Thymus (tissue), 11 donors: ENCODE data around the gene RYK. TPM values are rescaled to one million over a fixed set of nuclear protein-coding genes. Genes with fewer than 3 reads are reported as not detected.
"Not testable (repeated sequence)": the region's sequence is repeated elsewhere in the genome, so short reads cannot be mapped to it uniquely, and the experiment has no call there.

Experiments used
- DNase-seq, 9 donors: peaks; one replicate each; pipeline ENCODE4 v3.0.0-alpha.2; 2013; ENCODE audit warnings: low spot score in 9 of 9, low read depth in 6 of 9, missing footprints in 1 of 9
- H3K27ac ChIP-seq, 2 donors: one replicate each; pipeline ENCODE4 v1.5.1; 2013; ENCODE audit warnings: control low read depth in 1 of 2, low read depth in 1 of 2, low read length in 1 of 2, mild to moderate bottlenecking in 1 of 2, moderate library complexity in 1 of 2
- H3K27me3 ChIP-seq, 2 donors: one replicate each; pipeline ENCODE4 v1.5.1; 2013; ENCODE audit warnings: low read length in 1 of 2; ENCODE audit not compliant: control insufficient read depth in 2 of 2, insufficient read depth in 1 of 2
- H3K36me3 ChIP-seq, 2 donors: one replicate each; pipeline ENCODE4 v1.5.1; 2013; ENCODE audit warnings: low read length in 1 of 2, mild to moderate bottlenecking in 1 of 2, moderate library complexity in 1 of 2; ENCODE audit not compliant: control insufficient read depth in 2 of 2, insufficient read depth in 2 of 2
- H3K4me1 ChIP-seq, 2 donors: one replicate each; pipeline ENCODE4 v1.5.1; 2013; ENCODE audit warnings: low read length in 2 of 2; ENCODE audit not compliant: control insufficient read depth in 2 of 2, insufficient read depth in 2 of 2
- H3K4me3 ChIP-seq, 2 donors: one replicate each; pipeline ENCODE4 v1.5.1; 2013; ENCODE audit warnings: low read length in 2 of 2, control low read depth in 1 of 2, mild to moderate bottlenecking in 1 of 2
- H3K9me3 ChIP-seq, 2 donors: one replicate each; pipeline ENCODE4 v1.5.1; 2013; ENCODE audit warnings: low read length in 1 of 2, mild to moderate bottlenecking in 1 of 2; ENCODE audit not compliant: control insufficient read depth in 2 of 2, insufficient read depth in 1 of 2
- WGBS: extraction: QIAGEN DNeasy Blood & Tissue Kit; methylation state at CpG from one replicate; pipeline ENCODE4 v1.1.7; 2013; 5-methylcytosine and 5-hydroxymethylcytosine counted together
- polyA plus RNA-seq: library from polyadenylated mRNA; stranded (reverse); fragments of 200-250 nt; gene quantifications from one replicate; pipeline ENCODE4 v1.2.3, GENCODE V29; 2013
- total RNA-seq: library from RNA; stranded (reverse); fragments of 120-200 nt; gene quantifications from one replicate; pipeline ENCODE4 v1.2.4, GENCODE V29; 2013
- donor health status: healthy.

The RYK gene
- total and polyA plus RNA-seq, 2 donors: 40.9 to 53.6 TPM

- H3K27ac ChIP-seq: no peak overlapping the region
- H3K27me3 ChIP-seq: no peaks in the 10 kb centered on the region
- no peaks in the 10 kb centered on the region for H3K9me3 ChIP-seq
- DNase-seq: no peak
- no peaks in the 10 kb centered on the region for H3K36me3 ChIP-seq
- H3K4me1 ChIP-seq: peaks cover 3 to 8% of the 10 kb centered on the region in 2 donors
- H3K4me3 ChIP-seq: no peak overlapping the region
Measured at GRCh38 chr3:134232951-134233350, 17.7 kb downstream of the RYK start.

- Histone ChIP-seq H3K4me3 (no peak overlapping the region), H3K9me3 (no peaks in the 10 kb centered on the region), H3K4me1 (peaks cover 3 to 8% of the 10 kb centered on the region in 2 donors), H3K27me3 (no peaks in the 10 kb centered on the region), H3K27ac (no peak overlapping the region), H3K36me3 (no peaks in the 10 kb centered on the region)
- DNase-seq: no peak
Measured at GRCh38 chr3:134232151-134232550, 18.5 kb downstream of the RYK start.

- 39% methylated on average over 3 of the region's 3 CpGs for WGBS
- H3K27ac ChIP-seq: no peak overlapping the region
- peaks cover 3 to 5% of the 10 kb centered on the region in 2 donors for H3K4me1 ChIP-seq
- no peak for DNase-seq
- H3K36me3 ChIP-seq: no peaks in the 10 kb centered on the region
- no peaks in the 10 kb centered on the region for H3K9me3 ChIP-seq
- no peaks in the 10 kb centered on the region for H3K27me3 ChIP-seq
- H3K4me3 ChIP-seq: no peak overlapping the region
Measured at GRCh38 chr3:134231131-134231530, 19.5 kb downstream of the RYK start.

GRCh38 chr3:134229038-134229437 is 21.6 kb downstream of the RYK start:
- H3K36me3 ChIP-seq: no peaks in the 10 kb centered on the region
- no peak for DNase-seq
- no peak overlapping the region for H3K27ac ChIP-seq
- no peaks in the 10 kb centered on the region for H3K27me3 ChIP-seq
- 95% methylated on average over 8 of the region's 8 CpGs for WGBS
- peaks cover 3 to 5% of the 10 kb centered on the region in 2 donors for H3K4me1 ChIP-seq
- H3K4me3 ChIP-seq: no peak overlapping the region
- H3K9me3 ChIP-seq: no peaks in the 10 kb centered on the region

GRCh38 chr3:134228479-134228878 is 22.2 kb downstream of the RYK start:
- Histone ChIP-seq H3K4me1 (peaks cover 3 to 5% of the 10 kb centered on the region in 2 donors), H3K27ac (no peak overlapping the region), H3K36me3 (no peaks in the 10 kb centered on the region), H3K9me3 (no peaks in the 10 kb centered on the region), H3K27me3 (no peaks in the 10 kb centered on the region), H3K4me3 (no peak overlapping the region)
- no peak for DNase-seq
- over 99% methylated on average over 2 of the region's 2 CpGs for WGBS

DNA sequence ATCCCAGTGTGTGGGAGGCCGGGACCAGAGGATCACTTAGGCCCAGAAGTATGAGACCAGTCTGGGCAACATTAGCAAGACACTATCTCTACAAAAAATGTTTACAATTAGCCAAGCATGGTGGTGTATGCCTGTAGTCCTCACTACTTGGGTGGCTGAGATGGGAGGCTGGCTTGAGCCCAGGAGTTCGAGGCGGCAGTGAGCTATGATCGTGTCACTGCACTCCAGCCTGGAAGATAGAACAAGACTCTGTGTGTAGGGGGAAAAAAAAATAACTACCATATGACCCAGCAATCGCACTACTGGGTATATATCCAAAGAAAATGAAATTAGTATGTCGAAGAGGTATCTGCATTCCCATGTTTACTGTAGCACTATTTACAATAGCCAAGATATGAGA is 22.6 kb downstream of the RYK start:
- Histone ChIP-seq H3K27me3 (no peaks in the 10 kb centered on the region), H3K27ac (no peak overlapping the region), H3K36me3 (no peaks in the 10 kb centered on the region), H3K4me1 (peaks cover 3 to 5% of the 10 kb centered on the region in 2 donors), H3K4me3 (no peak overlapping the region), H3K9me3 (no peaks in the 10 kb centered on the region)
- 97% methylated on average over 6 of the region's 6 CpGs for WGBS
- DNase-seq: no peak

DNA sequence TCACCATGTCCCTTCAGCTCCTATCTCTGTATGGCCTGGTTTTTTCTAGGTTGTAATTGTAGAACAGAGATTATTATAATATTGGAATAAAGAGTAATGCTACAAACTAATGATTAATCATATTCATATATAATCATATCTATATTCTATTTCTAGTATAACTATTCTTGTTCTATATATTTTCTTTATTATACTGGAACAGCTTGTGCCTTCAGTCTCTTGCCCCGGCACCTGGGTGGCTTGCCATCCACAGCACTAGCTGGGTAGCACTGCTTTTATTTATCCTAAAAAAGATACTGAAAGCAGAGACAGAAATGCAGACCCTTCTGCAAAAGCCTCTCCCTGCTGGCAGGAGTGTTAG is 25.9 kb downstream of the RYK start:
- H3K27me3 ChIP-seq, H3K9me3 ChIP-seq, H3K36me3 ChIP-seq, H3K4me1 ChIP-seq, DNase-seq, H3K4me3 ChIP-seq, H3K27ac ChIP-seq: not testable (repeated sequence)
- 95% methylated on average over 1 of the region's 1 CpG for WGBS

DNA sequence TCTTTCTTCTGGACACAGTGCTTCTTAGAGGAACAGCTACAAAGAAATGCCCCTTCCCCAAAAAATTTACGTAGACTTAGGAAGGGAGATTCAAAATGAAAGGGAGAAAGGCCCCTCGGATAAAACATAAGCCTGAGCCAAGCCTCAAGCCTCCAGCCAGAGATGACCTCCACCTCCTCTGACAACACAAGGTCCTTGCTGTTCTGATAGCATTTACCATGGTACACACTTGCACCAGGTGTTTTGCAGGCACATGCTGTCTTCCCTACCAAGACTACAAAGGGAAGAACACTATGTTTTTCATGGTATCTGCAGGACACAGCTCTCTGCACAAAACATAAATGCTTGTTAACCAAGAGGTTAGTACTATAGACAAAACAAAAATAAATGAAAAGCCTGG is 27.8 kb downstream of the RYK start:
- DNase-seq: no peak
- H3K27ac ChIP-seq: no peak overlapping the region
- 97% methylated on average over 2 of the region's 2 CpGs for WGBS
- H3K27me3 ChIP-seq: no peaks in the 10 kb centered on the region
- no peaks in the 10 kb centered on the region for H3K9me3 ChIP-seq
- no peaks in the 10 kb centered on the region for H3K4me1 ChIP-seq
- H3K36me3 ChIP-seq: peaks cover 0 to 7% of the 10 kb centered on the region in 2 donors
- no peak overlapping the region for H3K4me3 ChIP-seq

DNA sequence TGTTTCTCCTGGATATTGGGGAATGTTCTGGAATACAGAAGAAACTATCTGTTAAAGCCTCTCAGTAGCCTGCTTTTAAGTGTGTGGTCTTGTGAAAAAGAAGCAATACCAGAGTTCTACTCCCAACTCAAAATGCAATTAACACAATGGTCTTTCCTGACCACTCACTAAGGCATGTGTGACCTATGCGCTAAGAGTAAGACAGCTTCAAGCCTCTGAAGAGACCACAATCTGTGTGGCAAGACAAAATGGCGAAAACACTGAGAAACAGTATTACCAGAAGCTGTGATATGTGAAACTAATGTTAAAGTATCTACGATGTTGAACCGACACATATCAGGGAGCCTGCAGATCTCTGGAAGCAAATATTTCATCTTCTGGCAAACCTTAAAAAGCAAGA is 33.8 kb downstream of the RYK start:
- 97% methylated on average over 4 of the region's 4 CpGs for WGBS
- no peaks in the 10 kb centered on the region for H3K9me3 ChIP-seq
- no peak for DNase-seq
- H3K4me1 ChIP-seq: no peaks in the 10 kb centered on the region
- peaks cover 3 to 4% of the 10 kb centered on the region in 2 donors for H3K36me3 ChIP-seq
- H3K27ac ChIP-seq: no peak overlapping the region
- H3K27me3 ChIP-seq: no peaks in the 10 kb centered on the region
- no peak overlapping the region for H3K4me3 ChIP-seq

- no peaks in the 10 kb centered on the region for H3K9me3 ChIP-seq
- H3K4me1 ChIP-seq: no peaks in the 10 kb centered on the region
- H3K27ac ChIP-seq: no peak overlapping the region
- no peak overlapping the region for H3K4me3 ChIP-seq
- H3K36me3 ChIP-seq: peaks cover 0 to 6% of the 10 kb centered on the region in 2 donors
- DNase-seq: no peak
- 97% methylated on average over 10 of the region's 10 CpGs for WGBS
- H3K27me3 ChIP-seq: no peaks in the 10 kb centered on the region
Measured at GRCh38 chr3:134216191-134216764, 34.4 kb downstream of the RYK start.
